ENCODE data around the gene CNN2.

DNA sequence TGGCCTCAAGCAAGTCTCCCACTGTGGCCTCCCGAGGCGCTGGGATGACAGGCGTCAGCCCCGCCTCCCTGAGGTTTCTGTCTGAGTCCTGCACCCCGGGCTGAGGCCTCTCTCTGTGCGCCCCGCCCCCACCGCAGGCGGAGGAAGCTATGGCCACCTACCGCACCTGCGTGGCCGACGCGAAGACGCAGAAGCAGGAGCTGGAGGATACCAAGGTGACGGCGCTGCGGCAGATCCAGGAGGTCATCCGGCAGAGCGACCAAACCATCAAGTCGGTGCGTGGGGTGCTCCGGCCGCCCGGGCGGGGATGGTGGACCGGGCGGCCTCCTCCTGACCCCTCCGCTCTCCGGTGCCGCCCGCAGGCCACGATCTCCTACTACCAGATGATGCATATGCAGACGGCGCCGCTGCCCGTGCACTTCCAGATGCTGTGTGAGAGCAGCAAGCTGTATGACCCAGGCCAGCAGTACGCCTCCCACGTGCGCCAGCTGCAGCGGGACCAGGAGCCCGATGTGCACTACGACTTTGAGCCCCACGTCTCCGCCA lies 53.2 kb downstream of the CNN2 start:
- TF ChIP-seq, protein P1, sequence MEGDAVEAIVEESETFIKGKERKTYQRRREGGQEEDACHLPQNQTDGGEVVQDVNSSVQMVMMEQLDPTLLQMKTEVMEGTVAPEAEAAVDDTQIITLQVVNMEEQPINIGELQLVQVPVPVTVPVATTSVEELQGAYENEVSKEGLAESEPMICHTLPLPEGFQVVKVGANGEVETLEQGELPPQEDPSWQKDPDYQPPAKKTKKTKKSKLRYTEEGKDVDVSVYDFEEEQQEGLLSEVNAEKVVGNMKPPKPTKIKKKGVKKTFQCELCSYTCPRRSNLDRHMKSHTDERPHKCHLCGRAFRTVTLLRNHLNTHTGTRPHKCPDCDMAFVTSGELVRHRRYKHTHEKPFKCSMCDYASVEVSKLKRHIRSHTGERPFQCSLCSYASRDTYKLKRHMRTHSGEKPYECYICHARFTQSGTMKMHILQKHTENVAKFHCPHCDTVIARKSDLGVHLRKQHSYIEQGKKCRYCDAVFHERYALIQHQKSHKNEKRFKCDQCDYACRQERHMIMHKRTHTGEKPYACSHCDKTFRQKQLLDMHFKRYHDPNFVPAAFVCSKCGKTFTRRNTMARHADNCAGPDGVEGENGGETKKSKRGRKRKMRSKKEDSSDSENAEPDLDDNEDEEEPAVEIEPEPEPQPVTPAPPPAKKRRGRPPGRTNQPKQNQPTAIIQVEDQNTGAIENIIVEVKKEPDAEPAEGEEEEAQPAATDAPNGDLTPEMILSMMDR (IDR thresholded peaks at IDR 0.05) = no peak
- no peak for TF ChIP-seq POLR2A (IDR thresholded peaks at IDR 0.05)
